MCF 10A (cell line): ENCODE data around the gene KRTAP5-6. TPM values are rescaled to one million over a fixed set of nuclear protein-coding genes. Genes with fewer than 3 reads are reported as not detected.

ENCODE experiments used
- BruUV-seq: library from RNA; stranded (reverse); fragments of 400-500 nt; replicated peaks from 2 replicates; lab custom pipeline; 2021; lab: Mats Ljungman, UMichigan
- CTCF ChIA-PET: fragments of 300-600 bp; sonication (Branson Sonifier 250); formaldehyde crosslinking; extraction: SDS; loops from one replicate; lab custom pipeline; 2021; ENCODE audit warnings: antibody characterized with exemption, inconsistent platforms; lab: Yijun Ruan, JAX
- POLR2A ChIA-PET: fragments of 300-600, 350-650 bp; sonication (Branson Sonifier 250); formaldehyde crosslinking; extraction: SDS; loops from one replicate; lab custom pipeline; 2020; ENCODE audit warnings: antibody characterized with exemption, inconsistent platforms; lab: Yijun Ruan, JAX
- DNase-seq: peaks from one replicate; pipeline ENCODE4 v3.0.0-alpha.2; 2018; ENCODE audit not compliant: unreplicated experiment
- H3K27ac Mint-ChIP-seq: one replicate; pipeline ENCODE4 v1.8.0; 2022; ENCODE audit warnings: mild to moderate bottlenecking, low read depth, mixed read lengths; ENCODE audit not compliant: unreplicated experiment
- H3K27me3 Mint-ChIP-seq: one replicate; pipeline ENCODE4 v1.8.0; 2022; ENCODE audit warnings: mixed read lengths; ENCODE audit not compliant: insufficient read depth, unreplicated experiment
- H3K36me3 Mint-ChIP-seq: one replicate; pipeline ENCODE4 v1.8.0; 2022; ENCODE audit warnings: mild to moderate bottlenecking, moderate library complexity, mixed read lengths; ENCODE audit not compliant: insufficient read depth, unreplicated experiment
- H3K4me1 Mint-ChIP-seq: one replicate; pipeline ENCODE4 v1.8.0; 2022; ENCODE audit warnings: mixed read lengths; ENCODE audit not compliant: insufficient read depth, unreplicated experiment
- H3K4me3 Mint-ChIP-seq: one replicate; pipeline ENCODE4 v1.8.0; 2022; ENCODE audit warnings: mild to moderate bottlenecking, moderate library complexity, mixed read lengths; ENCODE audit not compliant: unreplicated experiment
- H3K9me3 Mint-ChIP-seq: one replicate; pipeline ENCODE4 v1.8.0; 2022; ENCODE audit warnings: mixed read lengths; ENCODE audit not compliant: unreplicated experiment
- CTCF ChIP-seq: fragments of 200-600 bp; IDR thresholded peaks from one replicate; pipeline ENCODE4 v1.8.0; 2022; ENCODE audit warnings: antibody characterized with exemption, mild to moderate bottlenecking; ENCODE audit not compliant: unreplicated experiment
- intact Hi-C: fragments of 100-400 bp; cut with micrococcal nuclease; formaldehyde crosslinking; loops from 2 replicates; pipeline ENCODE4 v1.14.1; 2022
- total RNA-seq: library from RNA; stranded (reverse); gene quantifications from 2 replicates; pipeline ENCODE4 v1.2.3, GENCODE V29; 2022

KRTAP5-6 gene
- total RNA-seq, 1 experiment from 2014 or later = not detected

- Mint-ChIP-seq H3K27ac (no peak overlapping the region), H3K4me3 (no peak overlapping the region), H3K27me3 (peaks cover 7% of the 10 kb centered on the region), H3K4me1 (peaks cover 6% of the 10 kb centered on the region), H3K9me3 (no peaks in the 10 kb centered on the region), H3K36me3 (peaks cover 8% of the 10 kb centered on the region)
- DNase-seq = no peak
- BruUV-seq = no TSS peak
- ChIA-PET CTCF (interaction anchor here (0.6 to 1.1 kb wide), 3 partner anchors 89 to 831 kb away, joined by 3 to 5 read pairs (median 4); no protein-coding TSS in a partner anchor), POLR2A (interaction anchor here (0.7 to 1.3 kb wide), 3 partner anchors 9 to 89 kb away, joined by 3 read pairs; no protein-coding TSS in a partner anchor)
- TF ChIP-seq CTCF = no peak
- intact Hi-C loops = no loop called here
Measured at GRCh38 chr11:1744137-1744886, 47.3 kb downstream of the KRTAP5-6 start.

- Mint-ChIP-seq H3K9me3 (no peaks in the 10 kb centered on the region), H3K4me3 (no peak overlapping the region), H3K27me3 (no peaks in the 10 kb centered on the region), H3K27ac (no peak overlapping the region), H3K36me3 (peaks cover 16% of the 10 kb centered on the region), H3K4me1 (peaks cover 14% of the 10 kb centered on the region)
- DNase-seq = no peak
- TF ChIP-seq CTCF = no peak
- intact Hi-C loops = loop anchor here (5.0 kb wide), 1 partner anchor 82 kb away; no protein-coding TSS in a partner anchor
- CTCF ChIA-PET = interaction anchor here (0.6 to 1.1 kb wide), 2 partner anchors 88 to 832 kb away, joined by 4 to 5 read pairs; no protein-coding TSS in a partner anchor
- POLR2A ChIA-PET = interaction anchor here (1.1 kb wide), 1 partner anchor 88 kb away, joined by 3 read pairs; no protein-coding TSS in a partner anchor
- no TSS peak for BruUV-seq
Measured at GRCh38 chr11:1744891-1745700, 48.1 kb downstream of the KRTAP5-6 start.

DNA sequence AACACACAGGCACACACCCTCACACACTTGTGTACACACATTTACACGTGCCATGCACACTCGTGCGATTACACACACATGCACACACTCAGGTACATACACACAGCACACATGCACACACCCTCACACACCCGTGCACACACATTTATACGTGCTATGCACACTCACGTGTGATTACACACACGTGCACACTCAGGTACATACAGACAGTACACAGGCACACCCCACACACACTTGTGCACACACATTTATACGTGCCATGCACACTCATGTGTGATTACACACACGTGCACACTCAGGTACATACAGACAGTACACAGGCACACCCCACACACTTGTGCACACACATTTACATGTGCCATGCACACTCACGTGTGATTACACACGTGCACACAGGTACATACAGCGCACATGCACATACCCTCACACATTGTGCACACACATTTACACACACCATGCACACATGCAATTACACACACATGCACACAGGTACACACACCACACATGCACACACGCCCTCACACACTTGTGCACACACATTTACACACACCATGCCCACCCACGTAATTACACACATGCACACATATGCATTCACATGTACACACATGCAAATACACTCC is 48.8 kb downstream of the KRTAP5-6 start:
- Mint-ChIP-seq H3K27ac (no peak overlapping the region), H3K9me3 (no peaks in the 10 kb centered on the region), H3K4me1 (peaks cover 20% of the 10 kb centered on the region), H3K4me3 (no peak overlapping the region), H3K27me3 (no peaks in the 10 kb centered on the region), H3K36me3 (peaks cover 23% of the 10 kb centered on the region)
- no peak for DNase-seq
- ChIA-PET POLR2A (interaction anchor here (0.6 to 7.8 kb wide), 2 partner anchors 86 to 110 kb away, joined by 3 to 107 read pairs; partner anchors contain the start of gene SYT8), CTCF (interaction anchor here (4.7 kb wide), 1 partner anchor 87 kb away, joined by 26 read pairs; no protein-coding TSS in a partner anchor)
- BruUV-seq = no TSS peak
- intact Hi-C loops = loop anchor here (5.0 kb wide), 1 partner anchor 81 kb away; no protein-coding TSS in a partner anchor
- TF ChIP-seq CTCF = no peak
